HepG2 (cell line): ENCODE measurements around the gene EBF3. TPM values are rescaled to one million over a fixed set of nuclear protein-coding genes. Genes with fewer than 3 reads are reported as not detected.

Experiments used
- ATAC-seq: fragments of 200-7000 bp; cut with Tn5 transposase; 3 replicates; pipeline ENCODE4 v1.9.1; 2020; ENCODE audit warnings: mild to moderate bottlenecking, moderate library complexity
- BruUV-seq: library from RNA; stranded (reverse); fragments of 400-500 nt; replicated peaks from 2 replicates; lab custom pipeline; 2021; lab: Mats Ljungman, UMichigan
- CTCF ChIA-PET: fragments of 300-600 bp; formaldehyde crosslinking; extraction: SDS; loops from one replicate; lab custom pipeline; 2021; ENCODE audit warnings: low total read pairs, inconsistent platforms, low intra/inter-chr PET ratio; lab: Yijun Ruan, JAX
- POLR2A ChIA-PET: fragments of 350-600 bp; sonication (Branson Sonifier 250); formaldehyde crosslinking; loops from one replicate; lab custom pipeline; 2020; ENCODE audit warnings: antibody characterized with exemption, inconsistent platforms; lab: Yijun Ruan, JAX
- DNase-seq: peaks from one replicate; pipeline ENCODE4 v3.0.0-alpha.2; 2015; ENCODE audit warnings: low spot score
- FAIRE-seq: peaks from 3 replicates; lab custom pipeline; 2011; peaks lifted over from hg19 to GRCh38; lab: Jason Lieb, UNC
- H2AFZ ChIP-seq: one replicate; pipeline ENCODE4 v1.6.1; 2011; ENCODE audit warnings: low read length, inconsistent platforms
- H3K27ac ChIP-seq: fragments of 300-600 bp; 3 replicates; pipeline ENCODE4 v1.8.0; 2011; ENCODE audit warnings: mixed run types, mild to moderate bottlenecking, mixed read lengths, low read length, inconsistent platforms; ENCODE audit not compliant: insufficient read depth; ENCODE audit errors: extremely low read length
- H3K27me3 ChIP-seq, 2 experiments: fragments of 200-600 bp in 1 of 2; 2 replicates in 1 of 2; 3 replicates in 1 of 2; pipeline versions ENCODE4 v1.6.0 to v1.8.0; 2011; ENCODE audit warnings: low read length in 2 of 2, mild to moderate bottlenecking in 2 of 2, moderate library complexity in 2 of 2, inconsistent platforms in 1 of 2; ENCODE audit not compliant: insufficient read depth in 2 of 2, control insufficient read depth in 1 of 2
- H3K36me3 ChIP-seq, 2 experiments: fragments of 200-600 bp in 1 of 2; replicated peaks in 1 of 2; 2 replicates in 1 of 2; 3 replicates in 1 of 2; pipeline versions ENCODE4 v1.5.1 to v1.8.0; 2011; ENCODE audit warnings: low read length in 2 of 2, inconsistent platforms in 1 of 2; ENCODE audit not compliant: insufficient read depth in 2 of 2, control insufficient read depth in 1 of 2
- H3K4me1 ChIP-seq: 2 replicates; pipeline ENCODE4 v1.5.1; 2012; ENCODE audit warnings: low read length, inconsistent platforms; ENCODE audit not compliant: insufficient read depth
- H3K4me2 ChIP-seq: 2 replicates; pipeline ENCODE4 v1.6.0; 2011; ENCODE audit warnings: low read depth, low read length, inconsistent platforms
- H3K4me3 ChIP-seq, 3 experiments: fragments of 200-600 bp in 1 of 3; sonication (generic), shearing (Covaris generic) in 1 of 3; replicated peaks in 1 of 3; 2 replicates each; pipeline ENCODE4 v1.5.1; 2011 to 2016; ENCODE audit warnings: low read length in 3 of 3, inconsistent platforms in 2 of 3, low read depth in 2 of 3, mild to moderate bottlenecking in 2 of 3, control low read depth in 1 of 3, mixed read lengths in 1 of 3; ENCODE audit not compliant: insufficient read depth in 1 of 3
- H3K79me2 ChIP-seq: one replicate; pipeline ENCODE4 v1.6.1; 2011; ENCODE audit warnings: low read length, inconsistent platforms; ENCODE audit not compliant: insufficient read depth
- H3K9ac ChIP-seq: 2 replicates; pipeline ENCODE4 v1.6.0; 2011; ENCODE audit warnings: mild to moderate bottlenecking, low read depth, low read length, inconsistent platforms; ENCODE audit not compliant: insufficient read depth
- H3K9me3 ChIP-seq: 2 replicates; pipeline ENCODE4 v1.5.1; 2012; ENCODE audit warnings: mild to moderate bottlenecking, low read length
- H4K20me1 ChIP-seq: 2 replicates; pipeline ENCODE4 v1.6.0; 2011; ENCODE audit warnings: inconsistent platforms, mild to moderate bottlenecking, low read length, moderate library complexity; ENCODE audit not compliant: insufficient read depth
- ATF7 ChIP-seq, 2 experiments: fragments of 450-650 bp in 1 of 2; sonication (generic) in 1 of 2; formaldehyde crosslinking in 1 of 2; IDR thresholded peaks; 2 replicates each; pipeline versions ENCODE4 v1.4.0 to v1.6.1; 2016 to 2020; ENCODE audit warnings: antibody characterized with exemption in 1 of 2, mild to moderate bottlenecking in 1 of 2, missing genetic modification reagents in 1 of 2
- NFIB ChIP-seq: sonication (generic); formaldehyde crosslinking; IDR thresholded peaks from 2 replicates; pipeline ENCODE4 v1.9.0; 2021; ENCODE audit warnings: missing genetic modification reagents, mild to moderate bottlenecking, borderline replicate concordance
- ZNF121 ChIP-seq: sonication (generic); formaldehyde crosslinking; IDR thresholded peaks from 2 replicates; pipeline ENCODE4 v1.5.0; 2020; ENCODE audit warnings: mild to moderate bottlenecking, missing genetic modification reagents
- ZNF512 ChIP-seq: sonication (generic); formaldehyde crosslinking; IDR thresholded peaks from 2 replicates; pipeline ENCODE4 v1.4.0; 2020; ENCODE audit warnings: mild to moderate bottlenecking, missing genetic modification reagents
- ZNF614 ChIP-seq: IDR thresholded peaks from 2 replicates; pipeline ENCODE4 v1.6.1; 2018; ENCODE audit warnings: missing biosample characterization, missing genetic modification reagents, inconsistent platforms, borderline replicate concordance
- ZNF691 ChIP-seq: sonication (generic); formaldehyde crosslinking; IDR thresholded peaks from 2 replicates; pipeline ENCODE4 v1.4.0; 2020; ENCODE audit warnings: missing genetic modification reagents, low read depth, mild to moderate bottlenecking, borderline replicate concordance
- ZNF788 ChIP-seq: sonication (generic); formaldehyde crosslinking; IDR thresholded peaks from 2 replicates; pipeline ENCODE4 v1.5.0; 2020; ENCODE audit warnings: mild to moderate bottlenecking, missing genetic modification reagents, borderline replicate concordance
- ZNF790 ChIP-seq: sonication (generic); formaldehyde crosslinking; IDR thresholded peaks from 2 replicates; pipeline ENCODE4 v1.8.0; 2022; ENCODE audit warnings: missing genetic modification reagents, mild to moderate bottlenecking, borderline replicate concordance
- WGBS: methylation state at CpG from one replicate; pipeline ENCODE4 v1.1.6; 2017; ENCODE audit warnings: low lambda C conversion rate; 5-methylcytosine and 5-hydroxymethylcytosine counted together
- in situ Hi-C: cut with HindIII; loops from 2 replicates; pipeline ENCODE4 v1.10.0; 2017; ENCODE audit warnings: low pct_unique_long_range_greater_than_20kb; ENCODE audit not compliant: extremely low pct_ligation_motif_present
- intact Hi-C: fragments of 100-400 bp; cut with micrococcal nuclease; formaldehyde crosslinking; loops from one replicate; pipeline ENCODE4 v1.10.0; 2022; ENCODE audit not compliant: unreplicated experiment
- polyA plus RNA-seq, 8 experiments: library from polyadenylated mRNA; depleted of rRNA in 3 of 8; stranded (reverse) in 7 of 8; unstranded in 1 of 8; fragments of >200 nt; fragmentation: Illumina TruSeq in 4 of 8; extraction: Trizol in 4 of 8; gene quantifications; 2 replicates each; pipeline versions ENCODE4 v1.2.1 to v1.2.3, GENCODE V29; 2011 to 2016; ENCODE audit warnings: low read depth in 4 of 8, missing spikeins in 1 of 8, mixed read lengths in 1 of 8; ENCODE audit not compliant: insufficient read depth in 1 of 8
- total RNA-seq, 5 experiments: library from RNA; depleted of rRNA; stranded (reverse); fragments of >200 nt; fragmentation: Illumina TruSeq; extraction: Trizol; gene quantifications; 2 replicates each; pipeline ENCODE4 v1.2.3, GENCODE V29; 2016; ENCODE audit warnings: low read depth in 1 of 5
- TF ChIP-seq, protein P1 (sequence below): sonication (generic); formaldehyde crosslinking; IDR thresholded peaks from 2 replicates; pipeline ENCODE4 v1.8.0; 2022; ENCODE audit warnings: mild to moderate bottlenecking, missing genetic modification reagents; ENCODE audit not compliant: insufficient replicate concordance
- TF ChIP-seq, protein P2 (sequence below): sonication (generic); formaldehyde crosslinking; conservative IDR thresholded peaks from 2 replicates; pipeline ENCODE4 v1.4.0; 2020; ENCODE audit warnings: missing genetic modification reagents

Gene EBF3
- total and polyA plus RNA-seq, 2 of the 13 experiments (the other 11 are each of a cell fraction or from before 2014, with no cell fraction given), result not detected

- TF ChIP-seq, protein P1, sequence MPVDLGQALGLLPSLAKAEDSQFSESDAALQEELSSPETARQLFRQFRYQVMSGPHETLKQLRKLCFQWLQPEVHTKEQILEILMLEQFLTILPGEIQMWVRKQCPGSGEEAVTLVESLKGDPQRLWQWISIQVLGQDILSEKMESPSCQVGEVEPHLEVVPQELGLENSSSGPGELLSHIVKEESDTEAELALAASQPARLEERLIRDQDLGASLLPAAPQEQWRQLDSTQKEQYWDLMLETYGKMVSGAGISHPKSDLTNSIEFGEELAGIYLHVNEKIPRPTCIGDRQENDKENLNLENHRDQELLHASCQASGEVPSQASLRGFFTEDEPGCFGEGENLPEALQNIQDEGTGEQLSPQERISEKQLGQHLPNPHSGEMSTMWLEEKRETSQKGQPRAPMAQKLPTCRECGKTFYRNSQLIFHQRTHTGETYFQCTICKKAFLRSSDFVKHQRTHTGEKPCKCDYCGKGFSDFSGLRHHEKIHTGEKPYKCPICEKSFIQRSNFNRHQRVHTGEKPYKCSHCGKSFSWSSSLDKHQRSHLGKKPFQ (CRISPR knock-in tag), result no peak
- TF ChIP-seq ZNF614, result no peak
- TF ChIP-seq ZNF691 (CRISPR knock-in tag), result no peak
Measured at GRCh38 chr10:129951970-129952265, 12.2 kb downstream of the EBF3 start (continued).

- CTCF ChIA-PET, result no interaction called here
- Histone ChIP-seq H3K4me1 (peaks cover 10% of the 10 kb centered on the region), H3K36me3 (no peaks in the 10 kb centered on the region), H2AFZ (no peak overlapping the region), H3K27ac (no peak overlapping the region), H3K9me3 (no peaks in the 10 kb centered on the region), H4K20me1 (no peaks in the 10 kb centered on the region), H3K79me2 (no peaks in the 10 kb centered on the region), H3K9ac (no peak overlapping the region), H3K4me2 (no peak overlapping the region), H3K4me3 (no peak overlapping the region), H3K27me3 (peaks cover 4 to 23% of the 10 kb centered on the region in 2 experiments; a peak in 4 of 5 replicates)
- TF ChIP-seq ZNF121 (CRISPR knock-in tag) (no peak), ATF7 (IDR thresholded peaks at IDR 0.05) (no peak), ATF7 (CRISPR knock-in tag; IDR thresholded peaks at IDR 0.05) (no peak), NFIB (CRISPR knock-in tag) (no peak), ZNF788 (no peak), ZNF512 (no peak), ZNF790 (CRISPR knock-in tag) (no peak)
- TF ChIP-seq, protein P2, sequence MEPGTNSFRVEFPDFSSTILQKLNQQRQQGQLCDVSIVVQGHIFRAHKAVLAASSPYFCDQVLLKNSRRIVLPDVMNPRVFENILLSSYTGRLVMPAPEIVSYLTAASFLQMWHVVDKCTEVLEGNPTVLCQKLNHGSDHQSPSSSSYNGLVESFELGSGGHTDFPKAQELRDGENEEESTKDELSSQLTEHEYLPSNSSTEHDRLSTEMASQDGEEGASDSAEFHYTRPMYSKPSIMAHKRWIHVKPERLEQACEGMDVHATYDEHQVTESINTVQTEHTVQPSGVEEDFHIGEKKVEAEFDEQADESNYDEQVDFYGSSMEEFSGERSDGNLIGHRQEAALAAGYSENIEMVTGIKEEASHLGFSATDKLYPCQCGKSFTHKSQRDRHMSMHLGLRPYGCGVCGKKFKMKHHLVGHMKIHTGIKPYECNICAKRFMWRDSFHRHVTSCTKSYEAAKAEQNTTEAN (CRISPR knock-in tag), result no peak
- ATAC-seq (no peak), DNase-seq (no peak), FAIRE-seq (no peak)
- POLR2A ChIA-PET, result no interaction called here
- intact Hi-C loops (no loop called here), in situ Hi-C loops (loop anchor here (25.0 kb wide), 1 partner anchor 1689 kb away; no protein-coding TSS in a partner anchor)
- 32% methylated on average over 16 of the region's 30 CpGs for WGBS
- BruUV-seq, result no TSS peak
Measured at GRCh38 chr10:129951101-129951969, 12.7 kb downstream of the EBF3 start.
